Measurements from ENCODE around the gene OR9A2. TPM values are rescaled to one million over a fixed set of nuclear protein-coding genes. Genes with fewer than 3 reads are reported as not detected.

The OR9A2 gene
- total RNA-seq: under 1 TPM; 0.28 to 0.50 TPM
- polyA plus RNA-seq (ENCODE audit: insufficient read length in 2 of 2): not detected
- long read RNA-seq, donor 1: 0 reads
- long read RNA-seq, donor 2: 0 reads
- long read RNA-seq, donor 3: 0 reads
- long read RNA-seq, donor 4: 0 reads

- 100% methylated on average over 1 of the region's 1 CpG for WGBS (ENCODE audit: insufficient coverage)
- DNase-seq (ENCODE audit: low read depth in 4 of 6, low spot score in 6 of 6): no peak
- no peak within 1 kb of the TSS for H3K27ac ChIP-seq (ENCODE audit: low read depth, low read length)
Measured at GRCh38 chr7:143027032-143027431, at the start of gene OR9A2. OR9A2 (minus strand) TSS chr7:143027132; CDS start chr7:143027132, 0 bp downstream.

GRCh38 chr7:143074141-143074540 is 47.2 kb upstream of the OR9A2 start:
- Histone ChIP-seq H3K4me1 (ENCODE audit: control insufficient read depth, insufficient read depth, low read length) (peaks cover 4% of the 10 kb centered on the region), H3K4me3 (ENCODE audit: low read depth, low read length) (no peak overlapping the region), H3K27ac (ENCODE audit: low read depth, low read length) (no peak overlapping the region), H3K36me3 (ENCODE audit: control insufficient read depth, insufficient read depth, low read length) (no peaks in the 10 kb centered on the region), H3K9me3 (ENCODE audit: control insufficient read depth, insufficient read depth, low read length) (no peaks in the 10 kb centered on the region), H3K27me3 (ENCODE audit: control insufficient read depth, insufficient read depth, low read length) (no peaks in the 10 kb centered on the region)
- DNase-seq (ENCODE audit: low read depth in 4 of 6, low spot score in 6 of 6): no peak

More at GRCh38 chr7:143027032-143027431, at the start of gene OR9A2:
- H3K36me3 ChIP-seq (ENCODE audit: control insufficient read depth, insufficient read depth, low read length): no peaks in the 10 kb centered on the region
- no peak within 1 kb of the TSS for H3K4me3 ChIP-seq (ENCODE audit: low read depth, low read length)
- H3K9me3 ChIP-seq (ENCODE audit: control insufficient read depth, insufficient read depth, low read length): no peaks in the 10 kb centered on the region
- no peaks in the 10 kb centered on the region for H3K4me1 ChIP-seq (ENCODE audit: control insufficient read depth, insufficient read depth, low read length)
- H3K27me3 ChIP-seq (ENCODE audit: control insufficient read depth, insufficient read depth, low read length): no peaks in the 10 kb centered on the region

- DNase-seq (ENCODE audit: low read depth in 4 of 6, low spot score in 6 of 6): no peak
- Histone ChIP-seq H3K9me3 (ENCODE audit: control insufficient read depth, insufficient read depth, low read length) (no peaks in the 10 kb centered on the region), H3K4me1 (ENCODE audit: control insufficient read depth, insufficient read depth, low read length) (peaks cover 4% of the 10 kb centered on the region), H3K27me3 (ENCODE audit: control insufficient read depth, insufficient read depth, low read length) (no peaks in the 10 kb centered on the region), H3K4me3 (ENCODE audit: low read depth, low read length) (no peak overlapping the region), H3K36me3 (ENCODE audit: control insufficient read depth, insufficient read depth, low read length) (no peaks in the 10 kb centered on the region), H3K27ac (ENCODE audit: low read depth, low read length) (no peak overlapping the region)
- no CpG with 5 or more reads among the region's 3 CpGs for WGBS (ENCODE audit: insufficient coverage)
Measured at GRCh38 chr7:143073556-143073955, 46.6 kb upstream of the OR9A2 start.

- WGBS (ENCODE audit: insufficient coverage): 51% methylated on average over 3 of the region's 6 CpGs
- DNase-seq (ENCODE audit: low read depth in 4 of 6, low spot score in 6 of 6): peak in 2 of 6 donors; percentile 2 to 31
- Histone ChIP-seq H3K4me1 (ENCODE audit: control insufficient read depth, insufficient read depth, low read length) (peaks cover 4% of the 10 kb centered on the region), H3K4me3 (ENCODE audit: low read depth, low read length) (no peak overlapping the region), H3K27me3 (ENCODE audit: control insufficient read depth, insufficient read depth, low read length) (no peaks in the 10 kb centered on the region), H3K27ac (ENCODE audit: low read depth, low read length) (no peak overlapping the region), H3K9me3 (ENCODE audit: control insufficient read depth, insufficient read depth, low read length) (no peaks in the 10 kb centered on the region), H3K36me3 (ENCODE audit: control insufficient read depth, insufficient read depth, low read length) (no peaks in the 10 kb centered on the region)
Measured at GRCh38 chr7:143069912-143070500, 43.1 kb upstream of the OR9A2 start.

- H3K4me1 ChIP-seq (ENCODE audit: control insufficient read depth, insufficient read depth, low read length): peaks cover 4% of the 10 kb centered on the region
- 22% methylated on average over 1 of the region's 2 CpGs for WGBS (ENCODE audit: insufficient coverage)
- no peak overlapping the region for H3K4me3 ChIP-seq (ENCODE audit: low read depth, low read length)
- no peaks in the 10 kb centered on the region for H3K9me3 ChIP-seq (ENCODE audit: control insufficient read depth, insufficient read depth, low read length)
- no peaks in the 10 kb centered on the region for H3K36me3 ChIP-seq (ENCODE audit: control insufficient read depth, insufficient read depth, low read length)
- no peak overlapping the region for H3K27ac ChIP-seq (ENCODE audit: low read depth, low read length)
- H3K27me3 ChIP-seq (ENCODE audit: control insufficient read depth, insufficient read depth, low read length): no peaks in the 10 kb centered on the region
- DNase-seq (ENCODE audit: low read depth in 4 of 6, low spot score in 6 of 6): peak in 2 of 6 donors; percentile 20 to 35
Measured at GRCh38 chr7:143068446-143068845, 41.5 kb upstream of the OR9A2 start.

- Histone ChIP-seq H3K4me1 (ENCODE audit: control insufficient read depth, insufficient read depth, low read length) (no peaks in the 10 kb centered on the region), H3K27ac (ENCODE audit: low read depth, low read length) (no peak overlapping the region), H3K9me3 (ENCODE audit: control insufficient read depth, insufficient read depth, low read length) (no peaks in the 10 kb centered on the region), H3K27me3 (ENCODE audit: control insufficient read depth, insufficient read depth, low read length) (no peaks in the 10 kb centered on the region), H3K4me3 (ENCODE audit: low read depth, low read length) (no peak overlapping the region), H3K36me3 (ENCODE audit: control insufficient read depth, insufficient read depth, low read length) (no peaks in the 10 kb centered on the region)
- 74% methylated on average over 2 of the region's 3 CpGs for WGBS (ENCODE audit: insufficient coverage)
- no peak for DNase-seq (ENCODE audit: low read depth in 4 of 6, low spot score in 6 of 6)
Measured at GRCh38 chr7:143063741-143064140, 36.8 kb upstream of the OR9A2 start.

- Histone ChIP-seq H3K27ac (ENCODE audit: low read depth, low read length) (no peak overlapping the region), H3K27me3 (ENCODE audit: control insufficient read depth, insufficient read depth, low read length) (no peaks in the 10 kb centered on the region), H3K4me3 (ENCODE audit: low read depth, low read length) (no peak overlapping the region), H3K4me1 (ENCODE audit: control insufficient read depth, insufficient read depth, low read length) (peaks cover 4% of the 10 kb centered on the region), H3K9me3 (ENCODE audit: control insufficient read depth, insufficient read depth, low read length) (no peaks in the 10 kb centered on the region), H3K36me3 (ENCODE audit: control insufficient read depth, insufficient read depth, low read length) (no peaks in the 10 kb centered on the region)
- no peak for DNase-seq (ENCODE audit: low read depth in 4 of 6, low spot score in 6 of 6)
Measured at GRCh38 chr7:143055754-143056153, 28.8 kb upstream of the OR9A2 start.

- H3K9me3 ChIP-seq (ENCODE audit: control insufficient read depth, insufficient read depth, low read length): no peaks in the 10 kb centered on the region
Measured at GRCh38 chr7:143054621-143055020, 27.7 kb upstream of the OR9A2 start.

GRCh38 chr7:143052041-143052440 is 25.1 kb upstream of the OR9A2 start, which contains the start of gene OR6V1:
OR6V1 (plus strand) TSS chr7:143052341; CDS start chr7:143052341, 0 bp downstream.
- Histone ChIP-seq H3K36me3 (ENCODE audit: control insufficient read depth, insufficient read depth, low read length) (no peaks in the 10 kb centered on the region), H3K4me3 (ENCODE audit: low read depth, low read length) (no peak within 1 kb of the TSS), H3K27me3 (ENCODE audit: control insufficient read depth, insufficient read depth, low read length) (no peaks in the 10 kb centered on the region), H3K4me1 (ENCODE audit: control insufficient read depth, insufficient read depth, low read length) (peaks cover 11% of the 10 kb centered on the region), H3K9me3 (ENCODE audit: control insufficient read depth, insufficient read depth, low read length) (no peaks in the 10 kb centered on the region), H3K27ac (ENCODE audit: low read depth, low read length) (no peak within 1 kb of the TSS)
- DNase-seq (ENCODE audit: low read depth in 4 of 6, low spot score in 6 of 6): no peak
- WGBS (ENCODE audit: insufficient coverage): 76% methylated on average over 4 of the region's 4 CpGs

More at GRCh38 chr7:143054621-143055020, 27.7 kb upstream of the OR9A2 start:
- Histone ChIP-seq H3K4me3 (ENCODE audit: low read depth, low read length) (no peak overlapping the region), H3K27me3 (ENCODE audit: control insufficient read depth, insufficient read depth, low read length) (no peaks in the 10 kb centered on the region), H3K36me3 (ENCODE audit: control insufficient read depth, insufficient read depth, low read length) (no peaks in the 10 kb centered on the region), H3K4me1 (ENCODE audit: control insufficient read depth, insufficient read depth, low read length) (peaks cover 10% of the 10 kb centered on the region), H3K27ac (ENCODE audit: low read depth, low read length) (no peak overlapping the region)
- no peak for DNase-seq (ENCODE audit: low read depth in 4 of 6, low spot score in 6 of 6)
- 33% methylated on average over 1 of the region's 3 CpGs for WGBS (ENCODE audit: insufficient coverage)

- Histone ChIP-seq H3K4me3 (ENCODE audit: low read depth, low read length) (no peak overlapping the region), H3K27me3 (ENCODE audit: control insufficient read depth, insufficient read depth, low read length) (no peaks in the 10 kb centered on the region), H3K27ac (ENCODE audit: low read depth, low read length) (no peak overlapping the region), H3K9me3 (ENCODE audit: control insufficient read depth, insufficient read depth, low read length) (no peaks in the 10 kb centered on the region), H3K36me3 (ENCODE audit: control insufficient read depth, insufficient read depth, low read length) (no peaks in the 10 kb centered on the region), H3K4me1 (ENCODE audit: control insufficient read depth, insufficient read depth, low read length) (peaks cover 11% of the 10 kb centered on the region)
- WGBS (ENCODE audit: insufficient coverage): 18% methylated on average over 2 of the region's 9 CpGs
- peak in 2 of 6 donors; percentile 24 to 62 for DNase-seq (ENCODE audit: low read depth in 4 of 6, low spot score in 6 of 6)
Measured at GRCh38 chr7:143050931-143051330, 24.0 kb upstream of the OR9A2 start.
